ENCODE measurements around the gene SLC26A11.

GRCh38 chr17:80216473-80217456 is 3.5 kb upstream of the SLC26A11 start:
- TF ChIP-seq CTCF (IDR thresholded peaks at IDR 0.05; ENCODE audit: insufficient read depth, low read length) (no peak), POLR2AphosphoS5 (IDR thresholded peaks at IDR 0.05; ENCODE audit: low read depth) (no peak), SPI1 (IDR thresholded peaks at IDR 0.05; ENCODE audit: borderline replicate concordance, low read depth) (no peak)
- TF ChIP-seq, protein P1, sequence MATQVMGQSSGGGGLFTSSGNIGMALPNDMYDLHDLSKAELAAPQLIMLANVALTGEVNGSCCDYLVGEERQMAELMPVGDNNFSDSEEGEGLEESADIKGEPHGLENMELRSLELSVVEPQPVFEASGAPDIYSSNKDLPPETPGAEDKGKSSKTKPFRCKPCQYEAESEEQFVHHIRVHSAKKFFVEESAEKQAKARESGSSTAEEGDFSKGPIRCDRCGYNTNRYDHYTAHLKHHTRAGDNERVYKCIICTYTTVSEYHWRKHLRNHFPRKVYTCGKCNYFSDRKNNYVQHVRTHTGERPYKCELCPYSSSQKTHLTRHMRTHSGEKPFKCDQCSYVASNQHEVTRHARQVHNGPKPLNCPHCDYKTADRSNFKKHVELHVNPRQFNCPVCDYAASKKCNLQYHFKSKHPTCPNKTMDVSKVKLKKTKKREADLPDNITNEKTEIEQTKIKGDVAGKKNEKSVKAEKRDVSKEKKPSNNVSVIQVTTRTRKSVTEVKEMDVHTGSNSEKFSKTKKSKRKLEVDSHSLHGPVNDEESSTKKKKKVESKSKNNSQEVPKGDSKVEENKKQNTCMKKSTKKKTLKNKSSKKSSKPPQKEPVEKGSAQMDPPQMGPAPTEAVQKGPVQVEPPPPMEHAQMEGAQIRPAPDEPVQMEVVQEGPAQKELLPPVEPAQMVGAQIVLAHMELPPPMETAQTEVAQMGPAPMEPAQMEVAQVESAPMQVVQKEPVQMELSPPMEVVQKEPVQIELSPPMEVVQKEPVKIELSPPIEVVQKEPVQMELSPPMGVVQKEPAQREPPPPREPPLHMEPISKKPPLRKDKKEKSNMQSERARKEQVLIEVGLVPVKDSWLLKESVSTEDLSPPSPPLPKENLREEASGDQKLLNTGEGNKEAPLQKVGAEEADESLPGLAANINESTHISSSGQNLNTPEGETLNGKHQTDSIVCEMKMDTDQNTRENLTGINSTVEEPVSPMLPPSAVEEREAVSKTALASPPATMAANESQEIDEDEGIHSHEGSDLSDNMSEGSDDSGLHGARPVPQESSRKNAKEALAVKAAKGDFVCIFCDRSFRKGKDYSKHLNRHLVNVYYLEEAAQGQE (IDR thresholded peaks at IDR 0.05; ENCODE audit: insufficient replicate concordance, low read depth): no peak
